ENCODE measurements around the gene NEK6.

Gene NEK6

GRCh38 chr9:124328285-124328684 is 70.5 kb downstream of the NEK6 start:
- DNase-seq, result no peak

- DNase-seq, result no peak
Observed at GRCh38 chr9:124329206-124329792, 71.5 kb downstream of the NEK6 start.

- DNase-seq, result no peak
Observed at GRCh38 chr9:124330011-124330697, 72.4 kb downstream of the NEK6 start.

DNA sequence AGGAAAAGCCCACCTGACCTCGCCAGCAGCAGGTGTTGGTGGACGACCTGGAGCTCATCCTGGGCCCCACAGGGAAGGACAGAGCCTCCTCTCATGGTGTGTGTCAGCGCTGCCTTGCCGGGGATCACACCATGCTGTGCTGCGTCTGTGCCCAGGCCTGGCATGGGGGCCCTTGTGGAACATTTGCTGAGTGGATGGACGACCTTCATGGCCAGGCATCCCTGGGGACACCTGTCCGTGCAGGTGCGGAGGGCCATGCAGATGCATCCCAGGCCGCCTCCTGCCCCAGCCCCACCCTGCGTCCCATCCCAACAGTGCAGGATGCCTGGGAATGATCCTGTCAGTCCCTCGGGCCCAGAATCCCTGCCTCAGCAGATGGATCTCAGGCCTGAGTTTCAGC is 73.8 kb downstream of the NEK6 start:
- no peak for DNase-seq

DNA sequence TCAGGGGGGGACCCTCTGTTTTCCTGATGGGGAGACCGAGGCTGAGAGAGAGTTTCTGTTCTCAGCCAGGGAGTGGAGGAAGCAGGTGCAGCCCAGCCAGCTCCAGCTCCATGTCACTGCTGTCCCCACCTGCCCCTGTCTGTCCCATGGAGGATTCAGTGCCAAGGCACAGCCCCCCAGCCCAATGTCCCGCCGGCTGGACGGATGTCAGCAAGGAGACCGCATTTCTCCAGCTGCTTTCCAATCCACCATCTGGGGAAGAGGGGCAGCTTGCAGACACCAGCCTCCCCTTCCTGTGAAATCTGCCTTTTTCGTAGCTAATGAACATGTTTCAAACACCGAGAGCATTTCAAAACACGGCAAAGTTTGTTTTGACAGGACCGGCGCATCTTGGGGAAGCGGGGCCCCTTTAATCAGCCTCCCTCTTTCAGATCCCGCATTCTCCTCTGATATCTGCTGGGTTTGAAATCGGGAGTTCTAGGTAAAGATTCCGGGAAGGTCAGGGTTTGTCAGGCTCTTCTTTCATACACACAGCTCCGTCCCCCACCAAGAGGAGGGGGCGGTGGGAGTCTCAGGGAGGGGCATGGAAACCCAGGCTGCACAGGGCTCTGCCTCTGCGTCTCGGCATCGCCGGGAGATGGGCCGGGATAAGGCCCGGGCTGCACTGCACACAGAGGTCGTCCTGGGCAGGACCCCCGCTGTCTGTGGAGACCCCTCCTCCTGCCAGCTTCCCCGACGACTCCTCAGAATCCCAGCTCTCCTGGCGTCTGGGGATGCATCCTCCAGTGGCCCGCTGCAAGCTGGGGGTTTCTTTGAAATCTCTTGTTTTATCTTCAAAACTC is 74.8 kb downstream of the NEK6 start:
- DNase-seq, result no peak

DNA sequence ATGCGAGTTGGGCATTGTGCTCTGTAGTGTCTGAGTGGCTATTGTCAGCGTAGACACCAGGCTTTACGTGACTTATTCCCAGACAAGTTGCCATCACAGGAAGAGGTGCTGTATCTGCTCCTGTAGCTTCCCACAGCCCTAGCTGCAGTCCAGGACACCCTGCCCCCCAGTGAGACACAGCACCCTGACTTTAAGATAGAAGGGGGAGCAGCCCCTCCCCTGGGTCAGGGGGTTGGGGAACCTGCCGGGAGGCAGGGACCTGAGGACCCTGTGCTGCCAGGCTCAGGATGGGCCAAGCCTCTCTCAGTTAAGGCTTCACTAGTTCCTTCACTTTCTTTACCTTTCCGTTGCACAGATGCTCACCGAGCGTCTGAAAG is 75.4 kb downstream of the NEK6 start:
- DNase-seq, result no peak

GRCh38 chr9:124334568-124335319 is 77.0 kb downstream of the NEK6 start:
- DNase-seq, result no peak

DNA sequence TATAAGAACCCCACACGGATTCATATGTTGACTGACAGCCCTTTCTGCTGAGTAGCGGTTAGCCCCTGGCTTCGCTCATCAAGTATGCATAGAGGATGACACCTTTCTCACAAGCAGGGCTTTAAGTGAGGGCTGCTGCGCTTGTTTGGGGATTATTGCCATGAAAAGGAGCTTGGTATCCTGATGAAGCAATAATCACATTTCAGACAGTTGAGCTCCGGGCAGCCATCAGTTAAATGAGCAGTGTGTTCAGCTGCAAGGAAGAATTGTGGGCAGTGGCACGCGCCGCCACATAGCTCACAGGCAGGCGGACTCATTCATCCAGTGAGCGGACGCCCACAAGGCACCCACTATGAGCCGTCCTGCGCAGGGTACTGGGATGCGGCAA is 77.6 kb downstream of the NEK6 start:
- DNase-seq, result no peak

DNA sequence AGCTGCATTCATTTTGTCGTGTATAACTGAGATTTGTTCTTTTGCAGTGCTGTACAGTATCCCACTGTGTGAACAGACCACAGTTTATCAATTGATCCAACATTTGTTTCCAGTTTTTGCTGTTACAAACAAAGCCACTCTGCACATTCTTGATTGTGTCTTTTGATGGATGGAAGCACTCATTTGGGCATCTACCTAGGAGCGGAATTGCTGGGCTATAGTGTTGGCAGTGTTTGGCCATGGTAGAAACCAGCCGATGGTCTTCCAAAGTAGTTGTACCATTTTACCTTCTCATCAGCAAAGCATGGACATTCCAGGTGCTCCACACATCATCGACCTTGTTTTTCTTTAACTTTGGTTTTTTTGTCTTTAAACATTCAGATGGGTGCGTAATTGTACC is 79.8 kb downstream of the NEK6 start:
- DNase-seq, result no peak

- DNase-seq, result no peak
Observed at GRCh38 chr9:124339603-124340146, 81.9 kb downstream of the NEK6 start.

DNA sequence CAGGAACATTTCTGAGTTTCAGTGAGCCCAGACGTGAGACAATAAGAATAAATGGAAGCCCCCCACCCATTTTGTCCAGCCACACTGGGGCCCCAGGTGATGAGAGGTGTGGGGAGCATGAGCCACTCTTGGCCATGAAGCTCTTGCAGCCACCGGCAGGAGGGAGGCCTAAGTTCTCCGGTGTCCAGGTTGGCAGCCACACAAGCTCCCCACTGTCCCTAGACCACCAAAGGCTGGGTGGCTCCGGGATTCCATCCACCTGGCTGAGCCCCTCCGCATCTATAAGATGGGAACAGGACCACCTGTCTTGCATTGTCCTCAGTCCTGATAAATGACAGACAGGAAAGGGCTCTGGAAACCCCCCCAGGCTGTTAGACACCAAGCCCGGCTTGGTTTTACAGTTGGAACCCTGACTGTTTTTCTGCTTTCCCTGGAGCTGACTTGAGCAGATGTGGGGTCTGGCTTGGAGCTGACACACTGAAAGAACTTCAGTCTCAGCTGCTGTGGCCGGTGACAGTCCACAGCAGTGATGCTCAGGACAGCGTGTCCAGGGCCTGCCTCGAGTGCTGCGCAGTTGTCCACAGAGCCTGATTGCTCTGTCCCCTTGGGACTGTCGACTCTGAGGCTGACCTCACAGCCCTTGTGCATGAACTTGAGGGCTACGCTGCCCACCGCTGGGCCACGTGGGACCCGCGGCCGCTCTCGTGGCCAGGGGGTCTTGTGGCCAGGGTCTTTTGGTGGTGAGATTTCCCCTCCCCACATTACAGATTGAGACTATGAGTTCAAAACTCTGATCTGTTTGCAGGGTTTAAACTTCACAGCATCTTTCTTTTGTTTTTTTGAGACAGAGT is 82.7 kb downstream of the NEK6 start:
- DNase-seq, result no peak

GRCh38 chr9:124341455-124342170 is 83.9 kb downstream of the NEK6 start:
- no peak for DNase-seq

DNA sequence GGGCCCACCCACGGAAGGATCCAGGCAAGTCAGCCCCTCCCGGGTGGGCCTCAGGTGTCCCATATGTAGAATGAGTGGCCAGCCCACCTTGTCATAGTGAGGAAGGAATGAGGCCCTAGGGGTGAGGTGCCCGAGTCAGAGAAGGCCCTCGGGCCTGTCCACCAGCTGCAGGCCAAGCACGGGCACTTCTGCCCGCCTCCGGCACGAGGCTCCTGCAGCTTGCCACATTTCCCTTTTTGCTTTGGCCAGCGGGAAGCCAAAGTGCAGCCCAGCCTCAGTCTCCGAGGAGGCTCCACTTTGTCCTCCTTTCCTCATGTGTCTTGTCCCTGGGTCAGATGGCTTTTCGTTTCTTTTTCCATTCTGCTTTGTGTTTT is 84.6 kb downstream of the NEK6 start:
- DNase-seq, result no peak

DNA sequence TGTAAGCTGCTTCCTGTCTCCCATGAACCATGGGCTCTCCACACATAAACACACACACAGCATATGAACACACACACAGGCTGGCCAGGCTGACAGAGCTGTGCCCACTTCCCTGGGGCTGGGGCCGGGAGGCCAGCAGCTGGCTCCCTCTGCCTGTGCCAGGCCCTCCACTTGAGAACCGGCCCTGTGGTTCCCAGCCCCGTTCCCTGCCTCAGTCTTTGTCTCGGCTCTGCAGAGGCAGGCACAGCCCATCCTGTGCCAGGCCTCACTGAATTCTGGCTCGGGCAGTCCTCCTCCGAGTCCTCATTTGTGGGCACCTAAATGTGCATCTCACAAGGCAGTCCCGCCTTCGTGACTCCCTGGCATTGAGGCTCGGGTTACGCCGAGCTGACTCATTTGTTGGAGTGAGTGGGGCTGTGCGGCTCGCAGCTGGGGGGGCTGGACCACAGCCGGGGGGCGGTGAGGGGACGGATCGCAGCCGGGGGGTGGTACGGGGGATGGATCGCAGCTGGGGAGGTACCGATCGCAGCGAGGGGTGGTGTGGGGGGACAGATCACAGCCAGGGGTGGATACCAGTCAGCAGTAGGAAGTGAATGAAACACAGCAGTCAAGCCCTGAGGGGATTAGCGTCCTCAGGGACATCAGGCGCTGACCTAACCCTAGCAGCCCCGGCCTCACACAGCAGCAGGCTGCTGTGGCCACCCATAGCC is 85.2 kb downstream of the NEK6 start:
- DNase-seq, result no peak

- no peak for DNase-seq
Observed at GRCh38 chr9:124343533-124344290, 86.0 kb downstream of the NEK6 start.

GRCh38 chr9:124344291-124345050 is 86.7 kb downstream of the NEK6 start:
- DNase-seq, result no peak

GRCh38 chr9:124345063-124345462 is 87.3 kb downstream of the NEK6 start:
- no peak for DNase-seq

DNA sequence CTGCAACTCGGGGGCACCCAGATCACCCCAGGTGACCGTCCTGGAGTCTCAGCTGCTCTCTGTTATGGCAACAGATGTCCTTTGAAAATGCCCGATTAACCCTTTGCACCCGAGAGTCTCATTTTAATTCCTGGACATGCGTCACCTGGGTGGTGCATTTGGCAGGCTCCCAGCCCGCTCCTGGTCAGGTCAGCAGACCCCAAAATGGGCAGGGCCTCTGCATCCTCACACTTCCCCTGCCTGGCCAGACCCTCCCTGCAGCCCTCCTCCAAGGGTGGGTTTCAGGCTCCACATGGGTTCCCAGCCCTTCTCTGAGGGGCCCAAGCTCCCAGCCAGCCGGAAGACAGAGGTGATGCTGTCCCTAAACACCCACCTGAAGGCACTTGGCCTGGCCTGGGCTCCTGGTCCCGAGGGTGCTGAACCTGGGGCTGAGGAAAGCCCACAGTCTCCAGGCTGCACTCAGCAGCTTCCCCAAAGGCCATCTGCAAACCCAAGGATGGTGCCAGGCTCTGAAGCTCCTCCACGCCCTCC is 88.1 kb downstream of the NEK6 start:
- no peak for DNase-seq

All from CD4-positive, alpha-beta T cell treated with Interleukin-12 subunit alpha and Interleukin-12 subunit beta, for 1 hour (primary cell).